GM21367 (cell line): Measurements from ENCODE around the gene MKNK2.

Source experiments
- ATAC-seq: cut with Tn5 transposase; IDR thresholded peaks from one replicate; pipeline ENCODE4 v1.9.1; 2021; ENCODE audit not compliant: unreplicated experiment

MKNK2 gene

GRCh38 chr19:2033115-2033824 lies 17.8 kb downstream of the MKNK2 start:
- ATAC-seq: no peak

- no peak for ATAC-seq
Measured at GRCh38 chr19:2032296-2032941, 18.6 kb downstream of the MKNK2 start.

- no peak for ATAC-seq
Measured at GRCh38 chr19:2027361-2027760, 23.7 kb downstream of the MKNK2 start.

GRCh38 chr19:2026770-2027169 lies 24.3 kb downstream of the MKNK2 start:
- no peak for ATAC-seq

GRCh38 chr19:2022289-2022688 lies 28.8 kb downstream of the MKNK2 start:
- ATAC-seq: no peak

GRCh38 chr19:2021453-2022140 lies 29.4 kb downstream of the MKNK2 start:
- no peak for ATAC-seq

- ATAC-seq: no peak
Measured at GRCh38 chr19:2018752-2019151, 32.3 kb downstream of the MKNK2 start.

- ATAC-seq: no peak
Measured at GRCh38 chr19:2016041-2016807, 34.8 kb downstream of the MKNK2 start.

- no peak for ATAC-seq
Measured at GRCh38 chr19:2015608-2015950, 35.5 kb downstream of the MKNK2 start, which contains the start of gene BTBD2. TSS of gene BTBD2 (minus strand) at chr19:2015714. CDS start at chr19:2015703, 11 bp downstream.

GRCh38 chr19:2014731-2015607 lies 36.1 kb downstream of the MKNK2 start:
- ATAC-seq: no peak

GRCh38 chr19:2014131-2014571 lies 36.9 kb downstream of the MKNK2 start:
- no peak for ATAC-seq

GRCh38 chr19:2013683-2013961 lies 37.4 kb downstream of the MKNK2 start:
- ATAC-seq: no peak

- ATAC-seq: no peak
Measured at GRCh38 chr19:2012941-2013682, 37.9 kb downstream of the MKNK2 start.

- no peak for ATAC-seq
Measured at GRCh38 chr19:2011169-2011568, 39.9 kb downstream of the MKNK2 start.

GRCh38 chr19:2010135-2010668 lies 40.8 kb downstream of the MKNK2 start:
- no peak for ATAC-seq

GRCh38 chr19:2003874-2004273 lies 47.2 kb downstream of the MKNK2 start:
- ATAC-seq: no peak

- ATAC-seq: no peak
Measured at GRCh38 chr19:1999856-2000515, 51.1 kb downstream of the MKNK2 start.

- ATAC-seq: no peak
Measured at GRCh38 chr19:1998712-1999708, 52.0 kb downstream of the MKNK2 start.
